Measurements from ENCODE around the gene MMP11. TPM values are rescaled to one million over a fixed set of nuclear protein-coding genes. Genes with fewer than 3 reads are reported as not detected.

The MMP11 gene
- total RNA-seq, 4 donors from 2014 or later, result 7.6 to 35.8 (median 8.7) TPM; not detected in 1

DNA sequence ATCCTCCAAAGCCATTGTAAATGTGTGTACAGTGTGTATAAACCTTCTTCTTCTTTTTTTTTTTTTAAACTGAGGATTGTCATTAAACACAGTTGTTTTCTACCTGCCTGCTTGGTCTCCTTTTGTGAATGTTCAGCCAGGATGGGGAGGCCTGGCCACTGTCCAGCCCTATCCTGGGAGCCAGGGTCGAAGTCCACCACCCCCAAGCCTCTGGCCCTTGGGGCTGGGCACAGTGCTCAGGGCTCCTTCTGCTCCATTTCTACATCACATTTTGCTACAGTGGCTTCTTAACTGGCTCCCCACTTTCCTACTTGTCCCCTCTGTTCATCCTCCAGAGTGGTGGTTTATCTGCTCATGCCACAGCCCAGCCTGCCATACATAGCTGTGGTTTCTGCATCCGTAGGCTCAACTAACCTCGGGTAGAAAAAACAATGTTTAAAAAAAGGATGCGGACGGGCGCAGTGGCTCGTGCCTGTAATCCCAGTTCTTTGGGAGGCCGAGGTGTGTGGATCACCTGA, 11.6 kb downstream of the MMP11 start:
- peaks cover 1 to 13% of the 10 kb centered on the region in 2 donors for H3K4me1 ChIP-seq
- DNase-seq, result no peak
- H3K27me3 ChIP-seq, result no peaks in the 10 kb centered on the region
- intact Hi-C loops (cut with DNase I; ENCODE audit: low total_unique reads), result no loop called here
- H3K27ac ChIP-seq, result no peak overlapping the region
- no peaks in the 10 kb centered on the region for H3K36me3 ChIP-seq
- H3K9me3 ChIP-seq, result no peaks in the 10 kb centered on the region
- no peak overlapping the region for H3K4me3 ChIP-seq
- TF ChIP-seq, protein P1, sequence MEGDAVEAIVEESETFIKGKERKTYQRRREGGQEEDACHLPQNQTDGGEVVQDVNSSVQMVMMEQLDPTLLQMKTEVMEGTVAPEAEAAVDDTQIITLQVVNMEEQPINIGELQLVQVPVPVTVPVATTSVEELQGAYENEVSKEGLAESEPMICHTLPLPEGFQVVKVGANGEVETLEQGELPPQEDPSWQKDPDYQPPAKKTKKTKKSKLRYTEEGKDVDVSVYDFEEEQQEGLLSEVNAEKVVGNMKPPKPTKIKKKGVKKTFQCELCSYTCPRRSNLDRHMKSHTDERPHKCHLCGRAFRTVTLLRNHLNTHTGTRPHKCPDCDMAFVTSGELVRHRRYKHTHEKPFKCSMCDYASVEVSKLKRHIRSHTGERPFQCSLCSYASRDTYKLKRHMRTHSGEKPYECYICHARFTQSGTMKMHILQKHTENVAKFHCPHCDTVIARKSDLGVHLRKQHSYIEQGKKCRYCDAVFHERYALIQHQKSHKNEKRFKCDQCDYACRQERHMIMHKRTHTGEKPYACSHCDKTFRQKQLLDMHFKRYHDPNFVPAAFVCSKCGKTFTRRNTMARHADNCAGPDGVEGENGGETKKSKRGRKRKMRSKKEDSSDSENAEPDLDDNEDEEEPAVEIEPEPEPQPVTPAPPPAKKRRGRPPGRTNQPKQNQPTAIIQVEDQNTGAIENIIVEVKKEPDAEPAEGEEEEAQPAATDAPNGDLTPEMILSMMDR (IDR thresholded peaks at IDR 0.05), result no peak
- TF ChIP-seq POLR2A (IDR thresholded peaks at IDR 0.05), result no peak

- Histone ChIP-seq H3K9me3 (no peaks in the 10 kb centered on the region), H3K27ac (peak overlapping the region; percentile 100), H3K4me1 (peaks cover 13 to 16% of the 10 kb centered on the region in 2 donors), H3K36me3 (no peaks in the 10 kb centered on the region), H3K27me3 (no peaks in the 10 kb centered on the region), H3K4me3 (peak overlapping the region; percentile 82 to 96)
- no peak for TF ChIP-seq POLR2A (IDR thresholded peaks at IDR 0.05)
- TF ChIP-seq, protein P1 (IDR thresholded peaks at IDR 0.05), result no peak
- no peak for DNase-seq
- intact Hi-C loops (cut with DNase I; ENCODE audit: low total_unique reads), result no loop called here
These were observed 13.6 kb downstream of the MMP11 start for GRCh38 chr22:23786261-23786710.

DNA sequence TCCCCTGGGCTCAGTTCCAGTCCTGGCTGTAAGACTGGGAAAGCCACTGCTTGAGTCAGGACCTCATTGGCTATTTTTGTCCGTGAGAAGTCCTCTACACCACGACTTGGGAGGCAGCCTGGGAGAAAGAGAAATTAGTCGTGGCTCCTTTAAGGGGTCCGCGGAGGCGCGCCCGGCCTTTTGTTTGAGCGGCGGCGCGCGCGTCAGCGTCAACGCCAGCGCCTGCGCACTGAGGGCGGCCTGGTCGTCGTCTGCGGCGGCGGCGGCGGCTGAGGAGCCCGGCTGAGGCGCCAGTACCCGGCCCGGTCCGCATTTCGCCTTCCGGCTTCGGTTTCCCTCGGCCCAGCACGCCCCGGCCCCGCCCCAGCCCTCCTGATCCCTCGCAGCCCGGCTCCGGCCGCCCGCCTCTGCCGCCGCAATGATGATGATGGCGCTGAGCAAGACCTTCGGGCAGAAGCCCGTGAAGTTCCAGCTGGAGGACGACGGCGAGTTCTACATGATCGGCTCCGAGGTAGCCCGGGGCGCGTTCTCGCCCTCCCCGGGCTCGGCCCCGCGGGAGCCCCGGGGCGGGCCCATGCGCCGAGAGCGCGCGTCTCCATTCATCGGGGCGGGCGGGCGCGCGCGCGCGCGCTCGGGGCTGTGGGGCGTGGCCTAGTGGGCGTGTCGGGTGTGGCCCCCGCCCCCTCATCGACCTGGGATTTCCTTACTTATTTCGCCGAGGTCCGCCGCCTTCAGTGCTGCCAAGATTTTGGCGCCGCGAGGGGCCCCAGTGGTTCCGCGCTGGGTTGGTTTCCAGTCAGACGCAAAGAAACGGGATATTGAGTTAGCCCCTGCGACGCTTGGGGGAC, 14.3 kb downstream of the MMP11 start, which contains the start of gene SMARCB1:
Gene SMARCB1, plus strand, starts transcription at position 215 of the 848 bp plus-strand sequence. Its CDS starts 204 bp downstream, at position 419.
- Histone ChIP-seq H3K27me3 (no peaks in the 10 kb centered on the region), H3K4me1 (peaks cover 16 to 19% of the 10 kb centered on the region in 2 donors), H3K27ac (peak within 1 kb of the TSS; percentile 100), H3K4me3 (peak within 1 kb of the TSS; percentile 82 to 96), H3K36me3 (no peaks in the 10 kb centered on the region), H3K9me3 (no peaks in the 10 kb centered on the region)
- TF ChIP-seq POLR2A (IDR thresholded peaks at IDR 0.05), result peak; percentile 53 to 88
- TF ChIP-seq, protein P1 (IDR thresholded peaks at IDR 0.05), result peak in 2 of 4 experiments; percentile 2 to 7
- intact Hi-C loops (cut with DNase I; ENCODE audit: low total_unique reads), result no loop called here
- peak; percentile 93 to 94 for DNase-seq

DNA sequence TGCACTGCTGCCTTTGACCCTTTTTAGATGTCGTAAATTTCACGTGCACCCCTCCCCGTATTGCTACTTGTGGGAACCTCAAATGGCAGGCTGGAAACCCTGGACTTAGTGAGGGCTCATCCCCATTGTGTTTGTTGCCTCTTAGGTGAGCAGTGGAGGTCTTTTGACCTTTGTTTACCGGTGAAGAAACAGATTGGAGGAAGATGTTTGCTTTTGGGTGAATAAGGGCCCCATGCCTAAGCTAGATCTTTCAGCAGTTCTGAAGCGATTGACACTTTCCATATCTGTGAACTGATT, 14.9 kb downstream of the MMP11 start:
- Histone ChIP-seq H3K4me1 (peaks cover 16 to 23% of the 10 kb centered on the region in 2 donors), H3K27me3 (no peaks in the 10 kb centered on the region), H3K4me3 (peak overlapping the region; percentile 82 to 96), H3K36me3 (no peaks in the 10 kb centered on the region), H3K9me3 (no peaks in the 10 kb centered on the region), H3K27ac (peak overlapping the region; percentile 100)
- TF ChIP-seq, protein P1 (IDR thresholded peaks at IDR 0.05), result peak in 1 of 4 experiments; percentile 2
- TF ChIP-seq POLR2A (IDR thresholded peaks at IDR 0.05), result no peak
- DNase-seq, result no peak
- intact Hi-C loops (cut with DNase I; ENCODE audit: low total_unique reads), result no loop called here

DNA sequence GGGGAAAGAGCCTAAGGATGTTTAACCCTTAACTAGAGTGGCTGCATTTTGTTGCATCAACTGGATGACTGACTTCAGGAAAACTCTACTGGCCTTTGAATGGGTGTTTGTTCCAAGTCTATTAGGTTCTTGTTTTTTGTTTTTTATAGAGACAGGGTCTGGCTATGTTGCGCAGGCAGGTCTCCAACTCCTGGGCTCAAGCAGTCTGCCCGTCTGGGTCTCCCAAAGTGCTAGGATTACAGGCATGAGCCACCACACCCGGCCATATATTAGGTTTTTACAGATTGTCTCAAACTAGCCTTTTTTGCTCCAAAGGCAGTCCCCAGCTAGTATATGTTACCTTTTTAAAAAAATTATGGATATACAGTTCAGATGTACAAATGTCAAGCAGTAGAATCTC, 15.3 kb downstream of the MMP11 start:
- TF ChIP-seq POLR2A (IDR thresholded peaks at IDR 0.05), result no peak
- TF ChIP-seq, protein P1 (IDR thresholded peaks at IDR 0.05), result no peak
- Histone ChIP-seq H3K36me3 (no peaks in the 10 kb centered on the region), H3K4me3 (peak overlapping the region; percentile 82 to 96), H3K4me1 (peaks cover 16 to 23% of the 10 kb centered on the region in 2 donors), H3K9me3 (no peaks in the 10 kb centered on the region), H3K27ac (peak overlapping the region; percentile 100), H3K27me3 (no peaks in the 10 kb centered on the region)
- intact Hi-C loops (cut with DNase I; ENCODE audit: low total_unique reads), result no loop called here
- DNase-seq, result no peak
